SK-N-SH (cell line): ENCODE data around the gene ZSCAN25. TPM values are rescaled to one million over a fixed set of nuclear protein-coding genes. Genes with fewer than 3 reads are reported as not detected.

Experiments used
- CTCF ChIA-PET: fragments of 300-600, 350-600 bp; formaldehyde crosslinking; extraction: SDS; loops from one replicate; lab custom pipeline; 2021; lab: Yijun Ruan, JAX
- POLR2A ChIA-PET: fragments of 350-600 bp; sonication (Branson Sonifier 250); formaldehyde crosslinking; extraction: SDS; loops from one replicate; lab custom pipeline; 2020; ENCODE audit warnings: antibody characterized with exemption, inconsistent platforms; lab: Yijun Ruan, JAX
- DNase-seq: peaks from one replicate; pipeline ENCODE4 v3.0.0; 2012
- H2AFZ ChIP-seq: fragments of 200-600 bp; sonication (generic); 2 replicates; pipeline ENCODE4 v1.8.1; 2016; ENCODE audit warnings: antibody characterized with exemption, mild to moderate bottlenecking, low read depth
- H3F3A ChIP-seq: fragments of 200-600 bp; sonication (generic); replicated peaks from 2 replicates; pipeline ENCODE3; 2016; ENCODE audit warnings: antibody characterized with exemption, mild to moderate bottlenecking; ENCODE audit not compliant: insufficient read depth
- H3K27ac ChIP-seq, 2 experiments: fragments of 200-500 bp in 1 of 2; fragments of 200-600 bp in 1 of 2; sonication (Bioruptor generic) in 1 of 2; sonication (generic), shearing (Covaris generic) in 1 of 2; 2 replicates each; pipeline versions ENCODE4 v1.5.1 to v1.6.1; 2014 to 2016; ENCODE audit warnings: low read depth in 2 of 2, inconsistent platforms in 1 of 2, low read length in 1 of 2, mild to moderate bottlenecking in 1 of 2, mixed read lengths in 1 of 2
- H3K27me3 ChIP-seq: fragments of 200-600 bp; sonication (generic), shearing (Covaris generic); 2 replicates; pipeline ENCODE4 v1.6.1; 2016; ENCODE audit warnings: mixed run types; ENCODE audit not compliant: insufficient read depth
- H3K36me3 ChIP-seq, 2 experiments: fragments of 200-500 bp in 1 of 2; fragments of 200-600 bp in 1 of 2; sonication (Bioruptor generic) in 1 of 2; sonication (generic) in 1 of 2; replicated peaks in 1 of 2; 2 replicates each; pipeline versions ENCODE3 to v1.5.1; 2014 to 2016; ENCODE audit warnings: low read length in 1 of 2, mild to moderate bottlenecking in 1 of 2; ENCODE audit not compliant: insufficient read depth in 2 of 2, control insufficient read depth in 1 of 2
- H3K4me1 ChIP-seq, 2 experiments: fragments of 200-500 bp in 1 of 2; fragments of 200-600 bp in 1 of 2; sonication (Bioruptor generic) in 1 of 2; sonication (generic), shearing (Covaris generic) in 1 of 2; 2 replicates each; pipeline versions ENCODE4 v1.5.1 to v1.6.1; 2014 to 2016; ENCODE audit warnings: low read depth in 1 of 2, low read length in 1 of 2, mixed run types in 1 of 2; ENCODE audit not compliant: insufficient read depth in 2 of 2, control insufficient read depth in 1 of 2
- H3K4me2 ChIP-seq: fragments of 200-600 bp; sonication (generic), shearing (Covaris generic); 2 replicates; pipeline ENCODE4 v1.6.1; 2017; ENCODE audit warnings: mixed run types
- H3K4me3 ChIP-seq, 2 experiments: fragments of 200-500 bp in 1 of 2; fragments of 200-600 bp in 1 of 2; sonication (Bioruptor generic) in 1 of 2; sonication (generic), shearing (Covaris generic) in 1 of 2; 2 replicates each; pipeline versions ENCODE4 v1.5.1 to v1.8.1; 2014 to 2016; ENCODE audit warnings: low read depth in 2 of 2, inconsistent platforms in 1 of 2, low read length in 1 of 2, mild to moderate bottlenecking in 1 of 2, mixed read lengths in 1 of 2, moderate library complexity in 1 of 2
- H3K79me2 ChIP-seq: fragments of 200-600 bp; sonication (generic); 2 replicates; pipeline ENCODE4 v1.8.1; 2017; ENCODE audit warnings: mild to moderate bottlenecking; ENCODE audit not compliant: insufficient read depth
- H3K9ac ChIP-seq: fragments of 200-600 bp; sonication (generic); 2 replicates; pipeline ENCODE4 v1.6.1; 2017; ENCODE audit warnings: mixed run types
- H3K9me2 ChIP-seq: fragments of 200-600 bp; sonication (generic); 2 replicates; pipeline ENCODE4 v1.6.1; 2017; ENCODE audit warnings: mixed run types
- H3K9me3 ChIP-seq: fragments of 200-600 bp; sonication (generic); 2 replicates; pipeline ENCODE4 v1.6.1; 2017; ENCODE audit warnings: mixed run types, mild to moderate bottlenecking, moderate library complexity
- H4K20me1 ChIP-seq: fragments of 200-600 bp; sonication (generic); 2 replicates; pipeline ENCODE4 v1.6.1; 2017; ENCODE audit warnings: mild to moderate bottlenecking, mixed run types; ENCODE audit not compliant: insufficient read depth
- EP300 ChIP-seq, 2 experiments: IDR thresholded peaks; 2 replicates each; pipeline versions ENCODE4 v1.4.0 to v1.6.1; 2012; ENCODE audit warnings: borderline replicate concordance in 1 of 2, low read depth in 1 of 2, low read length in 1 of 2
- FOSL2 ChIP-seq: IDR thresholded peaks from 2 replicates; pipeline ENCODE4 v1.4.0; 2012; ENCODE audit warnings: low read depth, mild to moderate bottlenecking, moderate library complexity, borderline replicate concordance
- FOXM1 ChIP-seq: IDR thresholded peaks from 2 replicates; pipeline ENCODE4 v1.4.0; 2012; ENCODE audit warnings: low read depth, mild to moderate bottlenecking
- GATA2 ChIP-seq: sonication (generic); formaldehyde crosslinking; IDR thresholded peaks from 2 replicates; pipeline ENCODE4 v1.5.0; 2020; ENCODE audit warnings: mild to moderate bottlenecking, missing genetic modification reagents
- NFIC ChIP-seq: IDR thresholded peaks from 2 replicates; pipeline ENCODE4 v1.4.0; 2012; ENCODE audit warnings: borderline replicate concordance
- RFX5 ChIP-seq: IDR thresholded peaks from 2 replicates; pipeline ENCODE4 v1.6.1; 2012; ENCODE audit warnings: mild to moderate bottlenecking, improper control_type of control experiment, low read length
- TCF12 ChIP-seq: IDR thresholded peaks from 2 replicates; pipeline ENCODE4 v1.4.0; 2012
- TEAD4 ChIP-seq: IDR thresholded peaks from 2 replicates; pipeline ENCODE4 v1.4.0; 2012; ENCODE audit warnings: mild to moderate bottlenecking, borderline replicate concordance; ENCODE audit not compliant: insufficient read depth
- YY1 ChIP-seq: IDR thresholded peaks from 2 replicates; pipeline ENCODE4 v1.4.0; 2012; ENCODE audit warnings: low read depth, mild to moderate bottlenecking
- WGBS: methylation state at CpG from one replicate; pipeline ENCODE4 v1.1.6; 2017; ENCODE audit warnings: low lambda C conversion rate; 5-methylcytosine and 5-hydroxymethylcytosine counted together
- polyA plus RNA-seq, 3 experiments: library from polyadenylated mRNA; depleted of rRNA; stranded (reverse); fragments of >200 nt; gene quantifications; 2 replicates each; pipeline ENCODE4 v1.2.3, GENCODE V29; 2012
- TF ChIP-seq, protein P1 (sequence below): IDR thresholded peaks from 2 replicates; pipeline ENCODE4 v1.6.1; 2012; ENCODE audit warnings: mild to moderate bottlenecking, low read depth, low read length, moderate library complexity
- TF ChIP-seq, protein P2 (sequence below): IDR thresholded peaks from 2 replicates; pipeline ENCODE4 v1.4.0; 2012; ENCODE audit warnings: low read depth, borderline replicate concordance
- TF ChIP-seq, protein P3 (sequence below): IDR thresholded peaks from 2 replicates; pipeline ENCODE4 v1.4.0; 2012; ENCODE audit warnings: low read depth, borderline replicate concordance
- TF ChIP-seq, protein P4 (sequence below): fragments of 150-350 bp; IDR thresholded peaks from 2 replicates; pipeline ENCODE4 v1.6.1; 2017; ENCODE audit warnings: antibody characterized with exemption, low read length, low read depth, borderline replicate concordance

ZSCAN25 gene
- polyA plus RNA-seq, 1 of the 3 experiments (the other 2 are of a cell fraction): 14.9 TPM

DNA sequence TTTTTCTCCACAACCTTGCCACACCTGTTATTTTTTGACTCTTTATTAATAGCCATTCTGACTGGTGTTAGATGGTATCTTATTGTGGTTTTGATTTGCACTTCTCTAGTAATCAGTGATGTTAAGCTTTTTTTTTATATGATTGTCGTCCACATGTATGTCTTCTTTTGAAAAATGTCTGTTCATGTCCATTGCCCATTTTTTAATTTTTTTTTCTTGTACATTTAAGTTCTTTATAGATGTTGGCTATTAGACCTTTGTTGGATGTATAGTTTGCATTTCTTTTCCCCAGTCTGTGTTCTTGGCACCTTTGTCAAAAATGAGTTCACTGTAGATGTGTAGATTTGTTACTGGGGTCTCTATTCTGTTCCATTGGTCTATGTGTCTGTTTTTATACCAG lies 28.8 kb downstream of the ZSCAN25 start:
- Histone ChIP-seq H3K36me3 (no peaks in the 10 kb centered on the region), H3K79me2 (no peaks in the 10 kb centered on the region), H3K27me3 (no peaks in the 10 kb centered on the region), H3F3A (no peaks in the 10 kb centered on the region), H3K9me3 (peaks cover 5% of the 10 kb centered on the region; the same call in 1 of the 2 replicates), H2AFZ (no peak overlapping the region), H3K4me3 (no peak overlapping the region), H3K9ac (no peak overlapping the region), H3K9me2 (no peaks in the 10 kb centered on the region), H3K4me2 (no peak overlapping the region), H3K4me1 (no peaks in the 10 kb centered on the region), H3K27ac (no peak overlapping the region), H4K20me1 (no peaks in the 10 kb centered on the region)
- 76% methylated on average over 1 of the region's 1 CpG for WGBS
- DNase-seq: no peak
- TF ChIP-seq FOXM1 (no peak), TCF12 (no peak), YY1 (no peak), TEAD4 (no peak), FOSL2 (no peak), EP300 (IDR thresholded peaks at IDR 0.05; ENCODE audit: borderline replicate concordance in 1 of 2, low read depth in 1 of 2, low read length in 1 of 2) (no peak), NFIC (no peak), RFX5 (no peak), GATA2 (CRISPR knock-in tag) (no peak)
- TF ChIP-seq, protein P1, sequence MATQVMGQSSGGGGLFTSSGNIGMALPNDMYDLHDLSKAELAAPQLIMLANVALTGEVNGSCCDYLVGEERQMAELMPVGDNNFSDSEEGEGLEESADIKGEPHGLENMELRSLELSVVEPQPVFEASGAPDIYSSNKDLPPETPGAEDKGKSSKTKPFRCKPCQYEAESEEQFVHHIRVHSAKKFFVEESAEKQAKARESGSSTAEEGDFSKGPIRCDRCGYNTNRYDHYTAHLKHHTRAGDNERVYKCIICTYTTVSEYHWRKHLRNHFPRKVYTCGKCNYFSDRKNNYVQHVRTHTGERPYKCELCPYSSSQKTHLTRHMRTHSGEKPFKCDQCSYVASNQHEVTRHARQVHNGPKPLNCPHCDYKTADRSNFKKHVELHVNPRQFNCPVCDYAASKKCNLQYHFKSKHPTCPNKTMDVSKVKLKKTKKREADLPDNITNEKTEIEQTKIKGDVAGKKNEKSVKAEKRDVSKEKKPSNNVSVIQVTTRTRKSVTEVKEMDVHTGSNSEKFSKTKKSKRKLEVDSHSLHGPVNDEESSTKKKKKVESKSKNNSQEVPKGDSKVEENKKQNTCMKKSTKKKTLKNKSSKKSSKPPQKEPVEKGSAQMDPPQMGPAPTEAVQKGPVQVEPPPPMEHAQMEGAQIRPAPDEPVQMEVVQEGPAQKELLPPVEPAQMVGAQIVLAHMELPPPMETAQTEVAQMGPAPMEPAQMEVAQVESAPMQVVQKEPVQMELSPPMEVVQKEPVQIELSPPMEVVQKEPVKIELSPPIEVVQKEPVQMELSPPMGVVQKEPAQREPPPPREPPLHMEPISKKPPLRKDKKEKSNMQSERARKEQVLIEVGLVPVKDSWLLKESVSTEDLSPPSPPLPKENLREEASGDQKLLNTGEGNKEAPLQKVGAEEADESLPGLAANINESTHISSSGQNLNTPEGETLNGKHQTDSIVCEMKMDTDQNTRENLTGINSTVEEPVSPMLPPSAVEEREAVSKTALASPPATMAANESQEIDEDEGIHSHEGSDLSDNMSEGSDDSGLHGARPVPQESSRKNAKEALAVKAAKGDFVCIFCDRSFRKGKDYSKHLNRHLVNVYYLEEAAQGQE: no peak
- TF ChIP-seq, protein P2, sequence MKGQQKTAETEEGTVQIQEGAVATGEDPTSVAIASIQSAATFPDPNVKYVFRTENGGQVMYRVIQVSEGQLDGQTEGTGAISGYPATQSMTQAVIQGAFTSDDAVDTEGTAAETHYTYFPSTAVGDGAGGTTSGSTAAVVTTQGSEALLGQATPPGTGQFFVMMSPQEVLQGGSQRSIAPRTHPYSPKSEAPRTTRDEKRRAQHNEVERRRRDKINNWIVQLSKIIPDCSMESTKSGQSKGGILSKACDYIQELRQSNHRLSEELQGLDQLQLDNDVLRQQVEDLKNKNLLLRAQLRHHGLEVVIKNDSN: no peak
- TF ChIP-seq, protein P3, sequence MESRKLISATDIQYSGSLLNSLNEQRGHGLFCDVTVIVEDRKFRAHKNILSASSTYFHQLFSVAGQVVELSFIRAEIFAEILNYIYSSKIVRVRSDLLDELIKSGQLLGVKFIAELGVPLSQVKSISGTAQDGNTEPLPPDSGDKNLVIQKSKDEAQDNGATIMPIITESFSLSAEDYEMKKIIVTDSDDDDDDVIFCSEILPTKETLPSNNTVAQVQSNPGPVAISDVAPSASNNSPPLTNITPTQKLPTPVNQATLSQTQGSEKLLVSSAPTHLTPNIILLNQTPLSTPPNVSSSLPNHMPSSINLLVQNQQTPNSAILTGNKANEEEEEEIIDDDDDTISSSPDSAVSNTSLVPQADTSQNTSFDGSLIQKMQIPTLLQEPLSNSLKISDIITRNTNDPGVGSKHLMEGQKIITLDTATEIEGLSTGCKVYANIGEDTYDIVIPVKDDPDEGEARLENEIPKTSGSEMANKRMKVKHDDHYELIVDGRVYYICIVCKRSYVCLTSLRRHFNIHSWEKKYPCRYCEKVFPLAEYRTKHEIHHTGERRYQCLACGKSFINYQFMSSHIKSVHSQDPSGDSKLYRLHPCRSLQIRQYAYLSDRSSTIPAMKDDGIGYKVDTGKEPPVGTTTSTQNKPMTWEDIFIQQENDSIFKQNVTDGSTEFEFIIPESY: no peak
- TF ChIP-seq, protein P4, sequence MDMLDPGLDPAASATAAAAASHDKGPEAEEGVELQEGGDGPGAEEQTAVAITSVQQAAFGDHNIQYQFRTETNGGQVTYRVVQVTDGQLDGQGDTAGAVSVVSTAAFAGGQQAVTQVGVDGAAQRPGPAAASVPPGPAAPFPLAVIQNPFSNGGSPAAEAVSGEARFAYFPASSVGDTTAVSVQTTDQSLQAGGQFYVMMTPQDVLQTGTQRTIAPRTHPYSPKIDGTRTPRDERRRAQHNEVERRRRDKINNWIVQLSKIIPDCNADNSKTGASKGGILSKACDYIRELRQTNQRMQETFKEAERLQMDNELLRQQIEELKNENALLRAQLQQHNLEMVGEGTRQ: no peak
- POLR2A ChIA-PET: no interaction called here
- CTCF ChIA-PET: no interaction called here
